ENCODE results near the gene PPP3CA. TPM values are rescaled to one million over a fixed set of nuclear protein-coding genes. Genes with fewer than 3 reads are reported as not detected.

Gene PPP3CA
- total and polyA plus RNA-seq, 7 donors = 11.8 to 47.7 (median 26.2) TPM

- Histone ChIP-seq H3K4me1 (peaks cover 0 to 45% (median 25%) of the 10 kb centered on the region in 4 donors), H3K36me3 (no peaks in the 10 kb centered on the region), H3K9me3 (no peaks in the 10 kb centered on the region), H3K27ac (no peak overlapping the region), H3K4me3 (no peak overlapping the region), H3K27me3 (no peaks in the 10 kb centered on the region)
- no peak for DNase-seq
- intact Hi-C loops (cut with DNase I) = no loop called here
- TF ChIP-seq EP300 (IDR thresholded peaks at IDR 0.05) (no peak), POLR2AphosphoS5 (IDR thresholded peaks at IDR 0.05) (no peak), POLR2A (IDR thresholded peaks at IDR 0.05) (no peak), CTCF (IDR thresholded peaks at IDR 0.05) (no peak)
- WGBS, 2 donors = 53 to 76% methylated on average over 4 of the region's 4 CpGs
These were observed 19.2 kb downstream of the PPP3CA start for GRCh38 chr4:101328063-101328602.

DNA sequence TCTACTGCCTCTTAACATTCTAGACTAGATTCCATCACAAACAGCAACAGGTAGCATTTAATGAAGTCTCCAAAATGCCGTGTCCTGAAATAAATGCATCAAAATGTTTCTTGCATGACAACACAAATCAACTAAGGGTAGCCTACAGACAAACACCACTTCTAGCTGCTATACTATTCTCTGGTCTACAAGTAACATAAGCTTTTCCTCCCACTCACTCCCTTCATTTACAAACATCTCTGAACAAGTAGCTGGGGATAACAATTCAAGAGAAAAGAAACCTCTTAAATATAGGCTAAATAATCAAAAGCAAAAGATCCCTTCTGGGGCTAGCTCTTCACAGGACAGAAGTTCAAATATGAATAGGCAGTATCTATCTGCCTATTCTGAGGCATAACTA, 20.8 kb downstream of the PPP3CA start:
- Histone ChIP-seq H3K36me3 (no peaks in the 10 kb centered on the region), H3K4me1 (peaks cover 0 to 50% (median 30%) of the 10 kb centered on the region in 4 donors), H3K9me3 (no peaks in the 10 kb centered on the region), H3K4me3 (no peak overlapping the region), H3K27ac (no peak overlapping the region), H3K27me3 (no peaks in the 10 kb centered on the region)
- intact Hi-C loops (cut with DNase I) = no loop called here
- 85 to 97% methylated on average over 1 of the region's 1 CpG for WGBS, 2 donors
- DNase-seq = no peak
- TF ChIP-seq POLR2A (IDR thresholded peaks at IDR 0.05) (no peak), EP300 (IDR thresholded peaks at IDR 0.05) (no peak), POLR2AphosphoS5 (IDR thresholded peaks at IDR 0.05) (no peak), CTCF (IDR thresholded peaks at IDR 0.05) (no peak)

DNA sequence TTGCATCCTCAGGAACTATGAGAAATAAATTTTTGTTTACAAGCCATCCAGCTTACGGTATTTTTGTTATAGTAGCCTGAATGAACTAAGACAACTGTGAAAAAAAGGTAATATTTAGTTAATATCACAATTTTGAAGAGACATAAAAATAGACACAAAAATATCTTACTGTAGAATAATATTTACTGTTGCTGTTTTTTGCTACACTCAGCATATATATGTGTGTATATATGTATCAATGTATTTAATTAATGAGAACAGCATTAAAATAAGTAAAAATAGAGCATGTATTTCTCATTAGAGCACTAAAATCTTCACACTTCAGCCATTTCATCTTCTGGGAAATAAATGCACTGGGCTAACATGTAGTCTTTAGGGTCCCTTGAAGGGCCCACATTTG, 24.6 kb downstream of the PPP3CA start:
- Histone ChIP-seq H3K4me1 (peaks cover 0 to 37% (median 24%) of the 10 kb centered on the region in 4 donors), H3K27ac (no peak overlapping the region), H3K36me3 (no peaks in the 10 kb centered on the region), H3K27me3 (no peaks in the 10 kb centered on the region), H3K4me3 (no peak overlapping the region), H3K9me3 (no peaks in the 10 kb centered on the region)
- no peak for TF ChIP-seq POLR2AphosphoS5 (IDR thresholded peaks at IDR 0.05)
- no peak for TF ChIP-seq POLR2A (IDR thresholded peaks at IDR 0.05)
- no peak for TF ChIP-seq EP300 (IDR thresholded peaks at IDR 0.05)
- TF ChIP-seq CTCF (IDR thresholded peaks at IDR 0.05) = no peak
- 99 to 100% methylated on average over 1 of the region's 1 CpG for WGBS, 2 donors
- no peak for DNase-seq
- intact Hi-C loops (cut with DNase I) = no loop called here

DNA sequence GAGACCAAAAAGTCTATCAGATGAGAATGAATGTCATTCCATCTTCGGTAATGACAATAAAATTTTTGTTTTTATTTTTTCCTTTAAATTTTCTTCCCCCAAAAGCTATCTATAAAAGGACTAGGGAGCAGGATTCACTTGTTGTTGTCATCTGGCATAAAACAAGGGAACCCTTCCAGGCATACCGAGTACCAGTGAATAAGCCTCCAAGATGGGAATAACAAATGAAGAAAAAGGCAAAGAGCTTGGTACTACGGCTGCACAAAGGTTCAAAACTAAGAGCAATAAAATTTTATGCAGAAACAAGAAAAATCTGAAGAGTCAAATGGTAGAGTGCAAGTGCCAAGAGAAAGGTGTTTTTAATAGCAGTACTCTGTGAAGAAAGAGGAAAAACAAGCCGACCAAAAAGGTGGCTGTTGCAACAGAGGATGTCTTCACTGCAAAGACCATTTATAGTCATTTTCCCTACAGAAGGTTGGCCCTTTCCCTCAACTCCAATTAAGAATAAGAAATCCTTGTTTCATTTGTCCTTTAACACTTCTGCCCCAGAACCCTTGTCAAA, 25.8 kb downstream of the PPP3CA start:
- Histone ChIP-seq H3K4me3 (no peak overlapping the region), H3K36me3 (no peaks in the 10 kb centered on the region), H3K27ac (no peak overlapping the region), H3K27me3 (no peaks in the 10 kb centered on the region), H3K9me3 (no peaks in the 10 kb centered on the region), H3K4me1 (peaks cover 0 to 31% (median 22%) of the 10 kb centered on the region in 4 donors)
- intact Hi-C loops (cut with DNase I) = loop anchor here (2.0 kb wide), 1 partner anchor 25 kb away; the partner anchor contains the start of gene PPP3CA
- 76 to 77% methylated on average over 4 of the region's 4 CpGs for WGBS, 2 donors
- DNase-seq = no peak
- no peak for TF ChIP-seq EP300 (IDR thresholded peaks at IDR 0.05)
- no peak for TF ChIP-seq POLR2A (IDR thresholded peaks at IDR 0.05)
- no peak for TF ChIP-seq CTCF (IDR thresholded peaks at IDR 0.05)
- TF ChIP-seq POLR2AphosphoS5 (IDR thresholded peaks at IDR 0.05) = no peak
